Measurements from ENCODE around the gene AFDN.

DNA sequence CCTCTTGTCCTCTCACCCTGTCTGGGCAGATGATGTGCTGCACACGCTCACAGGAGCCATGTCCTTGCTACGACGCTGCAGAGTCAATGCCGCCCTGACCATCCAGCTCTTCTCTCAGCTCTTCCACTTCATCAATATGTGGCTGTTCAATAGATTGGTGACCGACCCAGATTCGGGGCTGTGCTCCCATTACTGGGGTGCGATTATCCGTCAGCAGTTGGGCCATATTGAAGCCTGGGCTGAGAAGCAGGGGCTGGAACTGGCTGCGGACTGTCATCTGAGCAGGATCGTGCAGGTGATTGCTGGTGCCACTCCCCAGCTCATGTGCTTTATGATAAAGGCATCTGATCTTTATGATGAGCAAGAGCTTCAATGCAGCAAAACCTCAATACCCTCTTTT is 88.4 kb downstream of the AFDN start:
- TF ChIP-seq, protein P1, sequence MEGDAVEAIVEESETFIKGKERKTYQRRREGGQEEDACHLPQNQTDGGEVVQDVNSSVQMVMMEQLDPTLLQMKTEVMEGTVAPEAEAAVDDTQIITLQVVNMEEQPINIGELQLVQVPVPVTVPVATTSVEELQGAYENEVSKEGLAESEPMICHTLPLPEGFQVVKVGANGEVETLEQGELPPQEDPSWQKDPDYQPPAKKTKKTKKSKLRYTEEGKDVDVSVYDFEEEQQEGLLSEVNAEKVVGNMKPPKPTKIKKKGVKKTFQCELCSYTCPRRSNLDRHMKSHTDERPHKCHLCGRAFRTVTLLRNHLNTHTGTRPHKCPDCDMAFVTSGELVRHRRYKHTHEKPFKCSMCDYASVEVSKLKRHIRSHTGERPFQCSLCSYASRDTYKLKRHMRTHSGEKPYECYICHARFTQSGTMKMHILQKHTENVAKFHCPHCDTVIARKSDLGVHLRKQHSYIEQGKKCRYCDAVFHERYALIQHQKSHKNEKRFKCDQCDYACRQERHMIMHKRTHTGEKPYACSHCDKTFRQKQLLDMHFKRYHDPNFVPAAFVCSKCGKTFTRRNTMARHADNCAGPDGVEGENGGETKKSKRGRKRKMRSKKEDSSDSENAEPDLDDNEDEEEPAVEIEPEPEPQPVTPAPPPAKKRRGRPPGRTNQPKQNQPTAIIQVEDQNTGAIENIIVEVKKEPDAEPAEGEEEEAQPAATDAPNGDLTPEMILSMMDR (IDR thresholded peaks at IDR 0.05): no peak
- no peak for TF ChIP-seq POLR2AphosphoS5 (IDR thresholded peaks at IDR 0.05)

All from suprapubic skin (tissue), 3 donors.